Measurements from ENCODE around the gene CASS4.

DNA sequence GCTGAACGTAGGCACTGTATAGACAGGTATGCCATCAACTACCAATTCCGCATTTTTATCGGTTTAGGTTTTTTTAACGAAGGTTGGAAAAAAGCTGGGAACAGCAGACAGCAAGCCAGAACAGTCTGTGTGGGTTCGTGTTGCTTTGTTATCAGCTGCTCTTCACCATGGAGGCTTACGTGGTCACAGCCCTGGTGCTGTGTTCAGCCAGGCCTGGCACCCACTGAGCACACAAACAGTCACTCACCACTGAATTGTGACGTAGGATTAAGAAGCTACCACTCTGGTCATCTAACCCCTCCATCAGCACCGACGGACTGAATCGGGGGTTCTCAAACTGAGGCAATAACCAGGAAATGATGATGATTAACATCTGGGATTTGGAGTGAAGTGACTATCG, 40.1 kb upstream of the CASS4 start:
- TF ChIP-seq, protein P1, sequence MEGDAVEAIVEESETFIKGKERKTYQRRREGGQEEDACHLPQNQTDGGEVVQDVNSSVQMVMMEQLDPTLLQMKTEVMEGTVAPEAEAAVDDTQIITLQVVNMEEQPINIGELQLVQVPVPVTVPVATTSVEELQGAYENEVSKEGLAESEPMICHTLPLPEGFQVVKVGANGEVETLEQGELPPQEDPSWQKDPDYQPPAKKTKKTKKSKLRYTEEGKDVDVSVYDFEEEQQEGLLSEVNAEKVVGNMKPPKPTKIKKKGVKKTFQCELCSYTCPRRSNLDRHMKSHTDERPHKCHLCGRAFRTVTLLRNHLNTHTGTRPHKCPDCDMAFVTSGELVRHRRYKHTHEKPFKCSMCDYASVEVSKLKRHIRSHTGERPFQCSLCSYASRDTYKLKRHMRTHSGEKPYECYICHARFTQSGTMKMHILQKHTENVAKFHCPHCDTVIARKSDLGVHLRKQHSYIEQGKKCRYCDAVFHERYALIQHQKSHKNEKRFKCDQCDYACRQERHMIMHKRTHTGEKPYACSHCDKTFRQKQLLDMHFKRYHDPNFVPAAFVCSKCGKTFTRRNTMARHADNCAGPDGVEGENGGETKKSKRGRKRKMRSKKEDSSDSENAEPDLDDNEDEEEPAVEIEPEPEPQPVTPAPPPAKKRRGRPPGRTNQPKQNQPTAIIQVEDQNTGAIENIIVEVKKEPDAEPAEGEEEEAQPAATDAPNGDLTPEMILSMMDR (IDR thresholded peaks at IDR 0.05), result no peak
- TF ChIP-seq POLR2A (IDR thresholded peaks at IDR 0.05), result no peak
- TF ChIP-seq POLR2AphosphoS5 (IDR thresholded peaks at IDR 0.05), result no peak
